ENCODE measurements around the gene DLST. TPM values are rescaled to one million over a fixed set of nuclear protein-coding genes. Genes with fewer than 3 reads are reported as not detected.
A peak's percentile ranks its signal among the peaks of the same experiment; 100 is the strongest.

The DLST gene
- total and polyA plus RNA-seq, 2 experiments from 2014 or later: 10.8 to 68.7 TPM

DNA sequence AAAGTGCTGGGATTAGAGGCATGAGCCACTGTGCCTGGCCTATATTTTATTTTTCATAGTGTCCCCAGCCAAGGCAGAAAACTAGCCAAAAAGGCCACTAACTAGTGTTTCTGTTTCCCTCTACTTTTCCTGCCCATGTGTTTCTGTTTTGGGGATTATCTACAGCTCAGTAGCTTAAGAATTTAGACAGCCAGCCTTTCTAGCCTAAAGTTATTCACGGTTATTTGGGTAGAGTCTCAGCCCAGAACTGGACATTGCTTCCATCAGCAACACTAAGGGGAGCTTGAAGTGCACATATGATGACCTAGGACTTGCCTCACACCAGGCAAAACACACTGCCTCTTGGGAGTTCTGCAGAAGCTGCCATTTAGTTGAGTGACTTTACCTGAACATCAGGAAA is 23.7 kb upstream of the DLST start:
- no peak overlapping the region for H3K27ac ChIP-seq
- no peak overlapping the region for H3K4me3 ChIP-seq
- no peaks in the 10 kb centered on the region for H3K36me3 ChIP-seq (replicated peaks; ENCODE audit: insufficient read depth, low read depth)
- no peaks in the 10 kb centered on the region for H3K79me2 ChIP-seq
- TF ChIP-seq EZH2 (IDR thresholded peaks at IDR 0.05; ENCODE audit: borderline replicate concordance) (no peak), EZH2phosphoT487 (IDR thresholded peaks at IDR 0.05; ENCODE audit: low read depth, severe bottlenecking, unreplicated experiment) (no peak)
- TF ChIP-seq, protein P1, sequence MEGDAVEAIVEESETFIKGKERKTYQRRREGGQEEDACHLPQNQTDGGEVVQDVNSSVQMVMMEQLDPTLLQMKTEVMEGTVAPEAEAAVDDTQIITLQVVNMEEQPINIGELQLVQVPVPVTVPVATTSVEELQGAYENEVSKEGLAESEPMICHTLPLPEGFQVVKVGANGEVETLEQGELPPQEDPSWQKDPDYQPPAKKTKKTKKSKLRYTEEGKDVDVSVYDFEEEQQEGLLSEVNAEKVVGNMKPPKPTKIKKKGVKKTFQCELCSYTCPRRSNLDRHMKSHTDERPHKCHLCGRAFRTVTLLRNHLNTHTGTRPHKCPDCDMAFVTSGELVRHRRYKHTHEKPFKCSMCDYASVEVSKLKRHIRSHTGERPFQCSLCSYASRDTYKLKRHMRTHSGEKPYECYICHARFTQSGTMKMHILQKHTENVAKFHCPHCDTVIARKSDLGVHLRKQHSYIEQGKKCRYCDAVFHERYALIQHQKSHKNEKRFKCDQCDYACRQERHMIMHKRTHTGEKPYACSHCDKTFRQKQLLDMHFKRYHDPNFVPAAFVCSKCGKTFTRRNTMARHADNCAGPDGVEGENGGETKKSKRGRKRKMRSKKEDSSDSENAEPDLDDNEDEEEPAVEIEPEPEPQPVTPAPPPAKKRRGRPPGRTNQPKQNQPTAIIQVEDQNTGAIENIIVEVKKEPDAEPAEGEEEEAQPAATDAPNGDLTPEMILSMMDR (IDR thresholded peaks at IDR 0.05; ENCODE audit: poor library complexity): no peak
- no peak overlapping the region for H3K4me2 ChIP-seq
- no peaks in the 10 kb centered on the region for H4K20me1 ChIP-seq (ENCODE audit: insufficient read depth, poor library complexity, severe bottlenecking)
- H3K4me1 ChIP-seq (ENCODE audit: insufficient read depth): peaks cover 18% of the 10 kb centered on the region
- H3K27me3 ChIP-seq: no peaks in the 10 kb centered on the region
- no peak overlapping the region for H2AFZ ChIP-seq
- no peaks in the 10 kb centered on the region for H3K9me3 ChIP-seq (ENCODE audit: low read depth)
- DNase-seq (ENCODE audit: low spot score): no peak
- no peaks in the 10 kb centered on the region for H3K9me2 ChIP-seq (replicated peaks; ENCODE audit: insufficient read depth)
- WGBS (ENCODE audit: low lambda C conversion rate, missing lambda C conversion rate): 48% methylated on average over 1 of the region's 1 CpG

DNA sequence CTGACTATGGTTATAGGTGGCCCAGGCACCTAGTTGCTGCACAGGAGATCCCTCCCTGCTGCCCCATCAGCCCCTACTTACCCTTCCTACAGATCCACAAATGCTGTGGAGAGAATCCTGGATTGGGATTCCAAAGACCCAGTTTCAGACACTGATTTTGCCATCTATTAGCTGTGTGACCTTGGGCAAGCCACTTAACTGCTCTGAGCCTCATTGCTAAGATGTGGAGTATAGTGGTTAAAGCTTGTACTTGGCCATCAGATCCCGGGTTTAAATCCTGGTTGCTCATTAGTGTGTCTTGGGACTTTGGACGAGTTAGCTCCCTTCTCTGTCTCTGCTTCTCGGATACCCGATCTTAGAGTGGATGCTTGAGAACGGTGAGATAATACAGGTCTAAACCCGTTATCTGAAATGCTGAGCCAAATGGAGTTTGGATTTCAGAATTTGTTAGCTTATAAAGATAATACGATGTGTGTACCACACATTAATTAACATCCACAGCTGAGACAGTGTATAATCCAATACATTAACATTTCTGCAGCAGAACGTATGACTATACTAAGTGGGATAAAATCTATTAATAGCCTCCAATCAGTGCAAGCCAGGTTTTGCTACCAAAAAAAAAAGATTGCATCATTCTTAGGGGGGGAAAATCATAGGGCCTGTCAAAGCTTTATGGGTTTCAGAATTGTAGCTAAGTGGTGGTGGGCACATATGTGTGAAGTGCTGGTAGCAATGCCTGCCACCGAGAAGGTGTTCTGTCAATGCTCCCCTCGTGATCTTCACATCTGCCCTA is 21.8 kb upstream of the DLST start:
- H3K27ac ChIP-seq: no peak overlapping the region
- no peaks in the 10 kb centered on the region for H3K36me3 ChIP-seq (replicated peaks; ENCODE audit: insufficient read depth, low read depth)
- no peaks in the 10 kb centered on the region for H3K9me2 ChIP-seq (replicated peaks; ENCODE audit: insufficient read depth)
- no peak overlapping the region for H2AFZ ChIP-seq
- no peaks in the 10 kb centered on the region for H3K27me3 ChIP-seq
- TF ChIP-seq EZH2phosphoT487 (IDR thresholded peaks at IDR 0.05; ENCODE audit: low read depth, severe bottlenecking, unreplicated experiment): no peak
- TF ChIP-seq, protein P1 (IDR thresholded peaks at IDR 0.05; ENCODE audit: poor library complexity): no peak
- no peak for TF ChIP-seq EZH2 (IDR thresholded peaks at IDR 0.05; ENCODE audit: borderline replicate concordance)
- H3K9me3 ChIP-seq (ENCODE audit: low read depth): no peaks in the 10 kb centered on the region
- no peak overlapping the region for H3K4me2 ChIP-seq
- no peaks in the 10 kb centered on the region for H4K20me1 ChIP-seq (ENCODE audit: insufficient read depth, poor library complexity, severe bottlenecking)
- no peak for DNase-seq (ENCODE audit: low spot score)
- H3K4me3 ChIP-seq: no peak overlapping the region
- no peaks in the 10 kb centered on the region for H3K79me2 ChIP-seq
- 64% methylated on average over 10 of the region's 10 CpGs for WGBS (ENCODE audit: low lambda C conversion rate, missing lambda C conversion rate)
- H3K4me1 ChIP-seq (ENCODE audit: insufficient read depth): no peaks in the 10 kb centered on the region

DNA sequence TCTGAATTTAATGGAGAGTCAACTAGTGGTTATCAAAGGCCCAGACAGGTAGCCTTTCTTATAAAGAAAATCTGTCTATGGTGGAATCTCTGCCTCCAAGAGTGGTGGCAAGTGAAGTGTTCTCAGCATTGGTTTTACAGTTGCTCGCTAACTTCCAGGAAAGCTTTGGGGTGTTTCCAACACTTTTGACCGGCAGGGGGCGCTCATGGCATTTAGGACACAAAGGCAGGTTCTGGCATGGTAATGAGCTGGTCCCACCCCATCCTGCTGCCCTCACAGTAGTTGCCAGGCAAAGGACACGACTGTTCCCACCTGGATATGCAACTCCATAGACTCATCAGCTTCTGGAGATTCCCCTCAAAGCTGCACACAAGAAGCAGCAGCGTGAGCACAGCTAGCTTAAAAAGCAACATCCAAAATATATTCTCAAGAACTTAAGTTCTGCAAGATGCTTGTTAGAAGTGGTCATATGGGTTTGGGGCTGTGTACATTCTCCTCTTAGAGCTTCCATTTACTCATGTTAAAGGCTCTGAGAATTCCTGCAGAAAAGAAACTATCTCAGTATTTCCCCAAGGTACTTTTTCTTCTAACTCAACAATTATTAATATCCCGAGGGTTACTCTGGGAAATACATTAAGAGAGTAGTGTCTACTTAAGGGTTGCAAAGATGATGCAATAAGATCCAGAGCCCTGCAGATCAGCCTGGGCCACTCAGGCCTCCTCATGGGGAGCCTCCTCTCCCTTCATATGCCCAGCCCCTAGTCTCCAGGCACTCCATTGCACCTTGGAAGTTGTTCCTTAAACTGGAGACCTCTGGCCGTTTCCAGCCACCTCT is 20.6 kb upstream of the DLST start:
- H3K9me2 ChIP-seq (replicated peaks; ENCODE audit: insufficient read depth): no peaks in the 10 kb centered on the region
- H3K36me3 ChIP-seq (replicated peaks; ENCODE audit: insufficient read depth, low read depth): no peaks in the 10 kb centered on the region
- H3K27ac ChIP-seq: no peak overlapping the region
- peaks cover 6% of the 10 kb centered on the region for H3K27me3 ChIP-seq
- H3K4me3 ChIP-seq: no peak overlapping the region
- DNase-seq (ENCODE audit: low spot score): peak; percentile 93
- no peaks in the 10 kb centered on the region for H3K79me2 ChIP-seq
- no peak overlapping the region for H2AFZ ChIP-seq
- no peaks in the 10 kb centered on the region for H4K20me1 ChIP-seq (ENCODE audit: insufficient read depth, poor library complexity, severe bottlenecking)
- WGBS (ENCODE audit: low lambda C conversion rate, missing lambda C conversion rate): 25% methylated on average over 7 of the region's 7 CpGs
- H3K9me3 ChIP-seq (ENCODE audit: low read depth): no peaks in the 10 kb centered on the region
- TF ChIP-seq, protein P1 (IDR thresholded peaks at IDR 0.05; ENCODE audit: poor library complexity): peak; percentile 81
- no peak for TF ChIP-seq EZH2phosphoT487 (IDR thresholded peaks at IDR 0.05; ENCODE audit: low read depth, severe bottlenecking, unreplicated experiment)
- TF ChIP-seq EZH2 (IDR thresholded peaks at IDR 0.05; ENCODE audit: borderline replicate concordance): no peak
- no peak overlapping the region for H3K4me2 ChIP-seq
- no peaks in the 10 kb centered on the region for H3K4me1 ChIP-seq (ENCODE audit: insufficient read depth)

Measured in hepatocyte (in vitro differentiated cells).